LNCaP clone FGC (cell line): Measurements from ENCODE around the gene SLC7A6.
A peak's percentile ranks its signal among the peaks of the same experiment; 100 is the strongest.

Source experiments
- DNase-seq: peaks from one replicate; pipeline ENCODE4 v3.0.0-alpha.2; 2011; ENCODE audit warnings: low read depth
- H3K4me3 ChIP-seq: 2 replicates; pipeline ENCODE4 v1.5.1; 2011; ENCODE audit warnings: mild to moderate bottlenecking, low read depth, low read length, control low read depth
- CTCF ChIP-seq: IDR thresholded peaks from 2 replicates; pipeline ENCODE4 v1.5.1; 2012; ENCODE audit warnings: mild to moderate bottlenecking; ENCODE audit not compliant: control insufficient read depth, insufficient read depth; ENCODE audit errors: extremely low read depth

Gene SLC7A6

GRCh38 chr16:68265078-68265920 lies 973 bp downstream of the SLC7A6 start:
- DNase-seq: no peak
- no peak for TF ChIP-seq CTCF
- peak overlapping the region; percentile 91 for H3K4me3 ChIP-seq

GRCh38 chr16:68267612-68268405 lies 3.5 kb downstream of the SLC7A6 start:
- H3K4me3 ChIP-seq: no peak overlapping the region
- no peak for TF ChIP-seq CTCF
- no peak for DNase-seq

GRCh38 chr16:68269793-68270192 lies 5.5 kb downstream of the SLC7A6 start:
- DNase-seq: no peak
- no peak overlapping the region for H3K4me3 ChIP-seq
- TF ChIP-seq CTCF: no peak

GRCh38 chr16:68270353-68270752 lies 6.0 kb downstream of the SLC7A6 start:
- no peak overlapping the region for H3K4me3 ChIP-seq
- no peak for DNase-seq
- TF ChIP-seq CTCF: no peak

- TF ChIP-seq CTCF: no peak
- no peak overlapping the region for H3K4me3 ChIP-seq
- DNase-seq: no peak
Observed at GRCh38 chr16:68272507-68273209, 8.3 kb downstream of the SLC7A6 start.

- TF ChIP-seq CTCF: no peak
- H3K4me3 ChIP-seq: no peak overlapping the region
- no peak for DNase-seq
Observed at GRCh38 chr16:68273459-68273858, 9.1 kb downstream of the SLC7A6 start.
